PC-9 (cell line): ENCODE measurements around the gene TBC1D10B. TPM values are rescaled to one million over a fixed set of nuclear protein-coding genes. Genes with fewer than 3 reads are reported as not detected.

Source experiments
- BruUV-seq: library from RNA; stranded (reverse); fragments of 400-500 nt; replicated peaks from 2 replicates; lab custom pipeline; 2021; lab: Mats Ljungman, UMichigan
- CTCF ChIA-PET: fragments of 300-600 bp; sonication (Branson Sonifier 250); formaldehyde crosslinking; loops from one replicate; lab custom pipeline; 2022; ENCODE audit warnings: antibody characterized with exemption; lab: Charles Lee
- POLR2A ChIA-PET: fragments of 300-600 bp; sonication (Branson Sonifier 250); formaldehyde crosslinking; loops from one replicate; lab custom pipeline; 2022; ENCODE audit warnings: antibody characterized with exemption; ENCODE audit not compliant: unreplicated experiment; lab: Charles Lee
- DNase-seq, 2 experiments: peaks; one replicate each; pipeline versions ENCODE4 v3.0.0 to v3.0.0-alpha.2; 2015 to 2022; ENCODE audit warnings: mixed read lengths in 1 of 2
- H2AFZ ChIP-seq: fragments of 200-600 bp; sonication (generic); 2 replicates; pipeline ENCODE4 v1.8.1; 2017; ENCODE audit warnings: antibody characterized with exemption
- H3F3A ChIP-seq: fragments of 200-600 bp; sonication (generic); 2 replicates; pipeline ENCODE4 v1.8.1; 2017; ENCODE audit warnings: antibody characterized with exemption, mild to moderate bottlenecking, low read depth; ENCODE audit not compliant: insufficient read depth
- H3K27ac ChIP-seq: fragments of 200-600 bp; sonication (generic); 2 replicates; pipeline ENCODE4 v1.6.1; 2016; ENCODE audit warnings: mixed run types
- H3K27me3 ChIP-seq: fragments of 200-600 bp; sonication (generic); 2 replicates; pipeline ENCODE4 v1.6.1; 2016; ENCODE audit warnings: low read depth, mixed run types; ENCODE audit not compliant: insufficient read depth
- H3K36me3 ChIP-seq: fragments of 200-600 bp; sonication (generic); 2 replicates; pipeline ENCODE4 v1.6.1; 2016; ENCODE audit warnings: low read depth, mixed run types
- H3K4me1 ChIP-seq: fragments of 200-600 bp; sonication (generic); replicated peaks from 2 replicates; pipeline ENCODE4 v1.6.1; 2016; ENCODE audit warnings: mixed run types; ENCODE audit not compliant: insufficient read depth
- H3K4me2 ChIP-seq: fragments of 200-600 bp; sonication (generic); 2 replicates; pipeline ENCODE4 v1.6.1; 2017; ENCODE audit warnings: mixed run types
- H3K4me3 ChIP-seq: fragments of 200-600 bp; sonication (generic); 2 replicates; pipeline ENCODE4 v1.6.1; 2016; ENCODE audit warnings: mixed run types
- H3K79me2 ChIP-seq: fragments of 200-600 bp; sonication (generic); 2 replicates; pipeline ENCODE4 v1.6.1; 2017; ENCODE audit warnings: low read depth, mixed run types
- H3K9me2 ChIP-seq: fragments of 200-600 bp; sonication (generic); 2 replicates; pipeline ENCODE4 v1.8.1; 2017; ENCODE audit warnings: mild to moderate bottlenecking; ENCODE audit not compliant: insufficient read depth
- H3K9me3 ChIP-seq: fragments of 200-600 bp; sonication (generic); 2 replicates; pipeline ENCODE4 v1.8.1; 2016; ENCODE audit warnings: low read depth; ENCODE audit not compliant: insufficient read depth
- H4K20me1 ChIP-seq: fragments of 200-600 bp; sonication (generic); 2 replicates; pipeline ENCODE4 v1.8.1; 2017; ENCODE audit not compliant: insufficient read depth
- CTCF ChIP-seq: fragments of 200-600 bp; sonication (generic); conservative IDR thresholded peaks from 2 replicates; pipeline ENCODE4 v1.6.1; 2017; ENCODE audit warnings: mixed run types, antibody characterized with exemption, mild to moderate bottlenecking, moderate library complexity
- EZH2 ChIP-seq: fragments of 200-600 bp; sonication (generic); IDR thresholded peaks from 2 replicates; pipeline ENCODE4 v1.8.0; 2017; ENCODE audit warnings: antibody characterized with exemption, low read depth
- intact Hi-C: fragments of 100-400 bp; cut with micrococcal nuclease; formaldehyde crosslinking; loops from one replicate; pipeline ENCODE4 v1.10.0; 2022; ENCODE audit not compliant: unreplicated experiment
- total RNA-seq: library from RNA; stranded (reverse); gene quantifications from 2 replicates; pipeline ENCODE4 v1.2.3, GENCODE V29; 2021

TBC1D10B gene
- total RNA-seq, 1 experiment from 2014 or later, result 85.0 TPM

- Histone ChIP-seq H3K27ac (no peak overlapping the region), H4K20me1 (peaks cover 10% of the 10 kb centered on the region), H3K9me2 (no peaks in the 10 kb centered on the region), H3K9me3 (no peaks in the 10 kb centered on the region), H3F3A (peaks cover 41% of the 10 kb centered on the region), H3K4me3 (no peak overlapping the region), H3K27me3 (no peaks in the 10 kb centered on the region), H3K4me2 (no peak overlapping the region), H3K4me1 (peaks cover 19% of the 10 kb centered on the region), H3K36me3 (peaks cover 21% of the 10 kb centered on the region), H3K79me2 (peaks cover 38% of the 10 kb centered on the region), H2AFZ (no peak overlapping the region)
- TF ChIP-seq EZH2, result no peak
- no peak for TF ChIP-seq CTCF
- ChIA-PET POLR2A (no interaction called here), CTCF (no interaction called here)
- no peak for DNase-seq
- intact Hi-C loops, result loop anchor here (5.0 kb wide), 1 partner anchor 266 kb away; the partner anchor contains the start of gene TBX6
- BruUV-seq, result no TSS peak
Measured at GRCh38 chr16:30357715-30358576, 12.3 kb downstream of the TBC1D10B start.

- Histone ChIP-seq H3F3A (peaks cover 34% of the 10 kb centered on the region), H4K20me1 (peaks cover 6% of the 10 kb centered on the region), H3K4me2 (peak overlapping the region; percentile 83; the same call in 1 of the 2 replicates), H2AFZ (no peak overlapping the region), H3K4me1 (peaks cover 19% of the 10 kb centered on the region), H3K79me2 (peaks cover 32% of the 10 kb centered on the region), H3K27me3 (no peaks in the 10 kb centered on the region), H3K9me2 (no peaks in the 10 kb centered on the region), H3K36me3 (peaks cover 14% of the 10 kb centered on the region), H3K27ac (no peak overlapping the region), H3K9me3 (no peaks in the 10 kb centered on the region), H3K4me3 (no peak overlapping the region)
- BruUV-seq, result no TSS peak
- CTCF ChIA-PET, result no interaction called here
- no peak for TF ChIP-seq EZH2
- no peak for TF ChIP-seq CTCF
- POLR2A ChIA-PET, result interaction anchor here (0.7 kb wide), 2 partner anchors 61 to 304 kb away, joined by 4 to 16 read pairs; a partner anchor contains a TSS
- no peak for DNase-seq
- intact Hi-C loops, result loop anchor here (5.0 kb wide), 1 partner anchor 265 kb away; the partner anchor contains the start of gene TBX6
Measured at GRCh38 chr16:30357085-30357714, 13.1 kb downstream of the TBC1D10B start.

GRCh38 chr16:30356401-30357084 is 13.8 kb downstream of the TBC1D10B start:
- POLR2A ChIA-PET, result interaction anchor here (0.7 kb wide), 3 partner anchors 61 to 303 kb away, joined by 3 to 16 read pairs (median 4); a partner anchor contains a TSS
- Histone ChIP-seq H3K79me2 (peaks cover 28% of the 10 kb centered on the region), H3K36me3 (peaks cover 16% of the 10 kb centered on the region), H3K9me2 (no peaks in the 10 kb centered on the region), H3K27ac (peak overlapping the region; percentile 82), H2AFZ (no peak overlapping the region), H3K4me2 (peak overlapping the region; percentile 83), H3F3A (peaks cover 34% of the 10 kb centered on the region), H3K9me3 (no peaks in the 10 kb centered on the region), H3K27me3 (no peaks in the 10 kb centered on the region), H4K20me1 (peaks cover 6% of the 10 kb centered on the region), H3K4me3 (peak overlapping the region; percentile 99), H3K4me1 (peaks cover 19% of the 10 kb centered on the region)
- CTCF ChIA-PET, result no interaction called here
- no TSS peak for BruUV-seq
- DNase-seq, result peak in 1 of 2 experiments; percentile 40
- TF ChIP-seq CTCF (no peak), EZH2 (no peak)
- intact Hi-C loops, result loop anchor here (5.0 kb wide), 1 partner anchor 264 kb away; the partner anchor contains the start of gene TBX6
